HepG2 (cell line): ENCODE measurements around the gene GLRX5. TPM values are rescaled to one million over a fixed set of nuclear protein-coding genes. Genes with fewer than 3 reads are reported as not detected.

Experiments used
- ATF5 ChIP-seq: sonication (generic); formaldehyde crosslinking; IDR thresholded peaks from 2 replicates; pipeline ENCODE4 v1.4.0; 2020; ENCODE audit warnings: mild to moderate bottlenecking, low read depth, missing genetic modification reagents
- BATF2 ChIP-seq: sonication (generic); formaldehyde crosslinking; IDR thresholded peaks from 2 replicates; pipeline ENCODE4 v1.8.0; 2022; ENCODE audit warnings: mild to moderate bottlenecking, missing genetic modification reagents, moderate library complexity
- DBP ChIP-seq: sonication (generic); formaldehyde crosslinking; IDR thresholded peaks from 2 replicates; pipeline ENCODE4 v1.4.0; 2020; ENCODE audit warnings: missing genetic modification reagents; ENCODE audit errors: not compliant biosample characterization
- HNF4G ChIP-seq, 2 experiments: sonication (generic) in 1 of 2; formaldehyde crosslinking in 1 of 2; IDR thresholded peaks; 2 replicates each; pipeline versions ENCODE4 v1.4.0 to v1.6.1; 2011 to 2020; ENCODE audit warnings: borderline replicate concordance in 2 of 2, low read depth in 2 of 2, mild to moderate bottlenecking in 2 of 2, low read length in 1 of 2, missing genetic modification reagents in 1 of 2, moderate library complexity in 1 of 2
- PATZ1 ChIP-seq: sonication (generic); formaldehyde crosslinking; IDR thresholded peaks from 2 replicates; pipeline ENCODE4 v1.4.0; 2020; ENCODE audit warnings: missing genetic modification reagents
- SNAPC4 ChIP-seq: sonication (generic); formaldehyde crosslinking; IDR thresholded peaks from 2 replicates; pipeline ENCODE4 v1.4.0; 2020; ENCODE audit warnings: mild to moderate bottlenecking, missing genetic modification reagents
- TAF15 ChIP-seq: fragments of 200-400 bp; formaldehyde crosslinking; IDR thresholded peaks from one replicate; pipeline ENCODE4 v1.6.1; 2018; ENCODE audit warnings: mild to moderate bottlenecking, low read depth, low read length; ENCODE audit not compliant: poor library complexity, severe bottlenecking
- XRCC5 ChIP-seq: fragments of 200-400 bp; formaldehyde crosslinking; optimal IDR thresholded peaks from 2 replicates; pipeline ENCODE3; 2017; ENCODE audit warnings: mild to moderate bottlenecking, low read length
- ZNF383 ChIP-seq: sonication (generic); formaldehyde crosslinking; IDR thresholded peaks from 2 replicates; pipeline ENCODE4 v1.4.0; 2020; ENCODE audit warnings: missing genetic modification reagents, mild to moderate bottlenecking, borderline replicate concordance
- ZNF580 ChIP-seq: IDR thresholded peaks from 2 replicates; pipeline ENCODE4 v1.6.1; 2016; ENCODE audit warnings: low read depth, borderline replicate concordance
- ZNF619 ChIP-seq: sonication (generic); formaldehyde crosslinking; IDR thresholded peaks from 2 replicates; pipeline ENCODE4 v1.4.0; 2020; ENCODE audit warnings: mild to moderate bottlenecking, missing genetic modification reagents
- ZNF687 ChIP-seq: sonication (generic); formaldehyde crosslinking; IDR thresholded peaks from 2 replicates; pipeline ENCODE4 v1.5.1; 2020; ENCODE audit warnings: mild to moderate bottlenecking, missing genetic modification reagents, moderate library complexity
- ZNF720 ChIP-seq: sonication (generic); formaldehyde crosslinking; IDR thresholded peaks from 2 replicates; pipeline ENCODE4 v1.4.0; 2020; ENCODE audit warnings: missing genetic modification reagents
- polyA plus RNA-seq, 8 experiments: library from polyadenylated mRNA; depleted of rRNA in 3 of 8; stranded (reverse) in 7 of 8; unstranded in 1 of 8; fragments of >200 nt; fragmentation: Illumina TruSeq in 4 of 8; extraction: Trizol in 4 of 8; gene quantifications; 2 replicates each; pipeline versions ENCODE4 v1.2.1 to v1.2.3, GENCODE V29; 2011 to 2016; ENCODE audit warnings: low read depth in 4 of 8, missing spikeins in 1 of 8, mixed read lengths in 1 of 8; ENCODE audit not compliant: insufficient read depth in 1 of 8
- total RNA-seq, 5 experiments: library from RNA; depleted of rRNA; stranded (reverse); fragments of >200 nt; fragmentation: Illumina TruSeq; extraction: Trizol; gene quantifications; 2 replicates each; pipeline ENCODE4 v1.2.3, GENCODE V29; 2016; ENCODE audit warnings: low read depth in 1 of 5

GLRX5 gene
- total and polyA plus RNA-seq, 2 of the 13 experiments (the other 11 are each of a cell fraction or from before 2014, with no cell fraction given) = 122 to 146 TPM

GRCh38 chr14:95500772-95501401 lies 34.0 kb upstream of the GLRX5 start (continued):
- peak; percentile 26; the same call in 1 of the 2 replicates for TF ChIP-seq ZNF687 (CRISPR knock-in tag)
- TF ChIP-seq ATF5 = no peak
- TF ChIP-seq TAF15 = no peak
- no peak for TF ChIP-seq ZNF619 (CRISPR knock-in tag)
- no peak for TF ChIP-seq ZNF720 (CRISPR knock-in tag)
- no peak for TF ChIP-seq DBP (CRISPR knock-in tag)
- TF ChIP-seq XRCC5 = no peak
- TF ChIP-seq ZNF383 = no peak
- no peak for TF ChIP-seq ZNF580 (CRISPR knock-in tag)
- no peak for TF ChIP-seq BATF2 (CRISPR knock-in tag)
- TF ChIP-seq PATZ1 (CRISPR knock-in tag) = 0 out of 2 replicates have a peak, but pooled peaks have one; percentile 16
- TF ChIP-seq SNAPC4 (CRISPR knock-in tag) = no peak
- 0 out of 2 replicates have a peak, but pooled peaks have one; percentile 10 for TF ChIP-seq HNF4G (IDR thresholded peaks at IDR 0.05; ENCODE audit: borderline replicate concordance, low read depth, low read length)
- no peak for TF ChIP-seq HNF4G (CRISPR knock-in tag; IDR thresholded peaks at IDR 0.05; ENCODE audit: borderline replicate concordance, low read depth)
